Measurements from ENCODE around the gene ACTR3C. TPM values are rescaled to one million over a fixed set of nuclear protein-coding genes. Genes with fewer than 3 reads are reported as not detected.
"Not testable (repeated sequence)": the region's sequence is repeated elsewhere in the genome, so short reads cannot be mapped to it uniquely, and the experiment has no call there.

The ACTR3C gene
- polyA plus RNA-seq, 3 donors = 2.0 to 8.4 (median 3.5) TPM

DNA sequence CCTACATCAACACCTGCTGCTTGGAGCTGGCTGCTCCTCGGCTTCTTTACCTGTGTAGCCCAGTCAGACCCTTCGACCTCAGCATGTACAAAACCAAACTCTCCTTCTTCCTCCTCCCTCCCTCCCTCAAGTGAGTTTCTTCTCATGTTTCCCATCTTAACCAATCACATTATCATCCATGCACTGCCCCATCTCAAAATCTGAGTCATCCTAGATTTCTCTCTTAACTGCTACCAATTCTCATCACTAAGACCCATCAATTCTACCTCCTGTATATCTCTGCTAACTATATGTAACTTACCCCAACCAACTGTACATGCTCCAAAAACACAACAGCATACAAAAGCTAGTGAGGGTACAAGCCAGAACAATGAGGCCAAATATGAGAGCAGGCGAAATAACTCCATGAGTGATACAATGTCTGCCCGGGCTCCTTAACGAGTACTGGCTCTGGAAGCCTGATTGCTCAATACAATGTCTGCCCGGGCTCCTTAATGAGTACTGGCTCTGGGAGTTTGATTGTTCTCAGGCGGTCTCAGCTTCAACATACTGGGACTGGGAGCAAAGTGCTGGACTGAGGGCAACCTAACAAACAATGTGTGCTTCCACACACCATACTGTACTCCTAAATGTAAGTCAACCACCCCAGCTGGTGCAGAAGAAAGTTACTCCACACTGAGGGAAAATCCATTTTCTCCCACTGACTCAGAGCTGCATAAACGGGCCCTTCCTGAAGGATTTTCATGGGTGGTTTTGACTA lies 18.7 kb downstream of the ACTR3C start:
- not testable (repeated sequence) for H3K27ac ChIP-seq (ENCODE audit: low read depth, low read length)
- WGBS, 3 donors = 63 to 74% (median 70%) methylated on average over 7 to 8 of the region's 8 CpGs

- WGBS, 3 donors = 57 to 63% (median 61%) methylated on average over 1 of the region's 1 CpG
- H3K27ac ChIP-seq (ENCODE audit: low read depth, low read length) = not testable (repeated sequence)
These were observed 20.4 kb downstream of the ACTR3C start for GRCh38 chr7:150302908-150303310.

- H3K27ac ChIP-seq (ENCODE audit: low read depth, low read length) = not testable (repeated sequence)
These were observed 25.4 kb downstream of the ACTR3C start for GRCh38 chr7:150297978-150298377.

DNA sequence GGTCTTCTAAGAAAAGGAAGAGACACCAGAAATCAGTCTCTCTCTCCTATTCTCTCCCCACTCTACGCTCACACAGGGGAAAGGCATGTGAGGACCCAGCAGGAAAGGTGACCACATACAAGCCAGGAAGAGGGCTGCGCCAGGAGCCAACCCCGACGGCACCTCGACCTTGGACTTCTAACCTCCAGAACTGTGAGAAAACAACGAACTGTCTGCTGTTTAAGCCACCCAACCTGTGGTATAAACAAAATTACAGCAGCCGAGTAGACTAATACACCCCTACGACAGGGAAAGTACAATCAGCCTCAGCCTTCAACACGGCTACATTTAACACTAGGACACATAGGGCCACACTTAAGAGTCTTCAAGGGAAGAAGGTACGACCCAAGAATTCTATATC lies 26.5 kb downstream of the ACTR3C start:
- 47 to 85% (median 80%) methylated on average over 8 to 9 of the region's 10 CpGs for WGBS, 3 donors
- H3K27ac ChIP-seq (ENCODE audit: low read depth, low read length) = not testable (repeated sequence)

DNA sequence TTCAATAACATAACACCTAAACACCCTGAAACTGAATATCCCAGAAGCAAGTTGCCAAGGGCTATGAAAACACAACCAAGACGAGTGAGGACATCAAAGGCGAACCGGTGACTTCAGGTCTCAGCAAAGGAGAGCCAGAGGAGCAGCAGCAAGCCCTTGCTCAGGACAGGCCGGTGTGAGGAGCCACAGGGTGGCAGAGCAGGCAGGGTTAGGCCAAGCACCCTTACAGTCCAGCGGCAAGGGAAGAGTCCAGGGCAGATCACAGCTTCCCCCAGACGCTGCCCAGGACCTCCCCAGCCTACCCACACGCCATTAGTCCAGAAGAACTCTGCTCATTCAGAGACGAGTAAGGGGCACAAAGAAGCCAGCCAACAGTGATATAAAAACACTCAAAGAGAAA lies 27.7 kb downstream of the ACTR3C start:
- WGBS, 3 donors = 38 to 85% (median 70%) methylated on average over 1 to 3 of the region's 8 CpGs
- not testable (repeated sequence) for H3K27ac ChIP-seq (ENCODE audit: low read depth, low read length)

DNA sequence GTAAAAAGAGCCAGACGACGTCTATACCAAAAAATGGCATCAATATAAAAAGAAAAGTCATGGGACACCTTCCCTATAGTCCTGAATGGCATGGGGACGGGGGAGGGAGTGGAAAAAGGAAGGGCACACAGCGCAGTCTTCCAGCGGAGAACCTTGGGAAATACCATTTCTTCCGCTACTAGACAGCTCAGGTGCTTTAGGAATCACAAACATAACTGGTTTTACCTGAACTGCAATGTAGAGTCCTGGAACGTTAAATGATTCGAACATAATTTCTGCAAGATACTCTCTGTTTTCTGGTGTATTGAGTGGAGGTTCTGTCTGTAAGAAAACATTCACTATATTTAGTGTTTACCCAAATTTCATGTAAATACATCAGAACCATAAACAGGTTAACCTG lies 28.3 kb downstream of the ACTR3C start:
- WGBS, 3 donors = 50 to 95% (median 92%) methylated on average over 8 of the region's 8 CpGs
- not testable (repeated sequence) for H3K27ac ChIP-seq (ENCODE audit: low read depth, low read length)

- H3K27ac ChIP-seq (ENCODE audit: low read depth, low read length) = not testable (repeated sequence)
- WGBS, 3 donors = 60 to 70% (median 65%) methylated on average over 6 of the region's 6 CpGs
These were observed 33.0 kb downstream of the ACTR3C start for GRCh38 chr7:150290317-150290716.

DNA sequence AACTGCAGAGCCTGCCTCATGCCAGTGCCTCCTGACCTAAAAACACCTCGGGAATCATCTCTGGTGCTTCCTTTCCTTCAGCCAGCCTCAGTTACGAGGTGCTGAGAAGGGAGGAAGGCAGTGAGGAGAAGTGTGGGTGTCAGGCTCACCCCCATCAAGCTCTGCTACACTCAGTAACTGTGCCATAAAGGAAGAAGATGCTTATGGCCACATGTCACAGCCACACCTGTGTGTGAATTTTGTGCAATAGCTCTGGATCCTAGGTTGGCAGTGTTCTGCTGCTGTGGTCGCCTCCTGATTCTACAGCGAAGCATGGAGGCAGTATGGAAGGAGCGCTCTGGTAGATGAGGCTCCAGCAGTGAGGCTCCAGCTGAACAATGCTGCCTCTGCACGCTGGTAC lies 34.5 kb downstream of the ACTR3C start:
- 89 to 95% (median 91%) methylated on average over 4 to 5 of the region's 6 CpGs for WGBS, 3 donors
- H3K27ac ChIP-seq (ENCODE audit: low read depth, low read length) = not testable (repeated sequence)

- H3K27ac ChIP-seq (ENCODE audit: low read depth, low read length) = not testable (repeated sequence)
- WGBS, 3 donors = 66 to 89% (median 75%) methylated on average over 7 of the region's 7 CpGs
These were observed 35.5 kb downstream of the ACTR3C start for GRCh38 chr7:150287815-150288214.

GRCh38 chr7:150285849-150286754 lies 37.2 kb downstream of the ACTR3C start:
- not testable (repeated sequence) for H3K27ac ChIP-seq (ENCODE audit: low read depth, low read length)
- 16 to 43% (median 36%) methylated on average over 15 to 16 of the region's 16 CpGs for WGBS, 3 donors

- not testable (repeated sequence) for H3K27ac ChIP-seq (ENCODE audit: low read depth, low read length)
- WGBS, 3 donors = 74 to 79% (median 76%) methylated on average over 2 to 4 of the region's 6 CpGs
These were observed 39.7 kb downstream of the ACTR3C start for GRCh38 chr7:150283608-150284007.

GRCh38 chr7:150283111-150283510 lies 40.2 kb downstream of the ACTR3C start:
- 51 to 91% (median 59%) methylated on average over 2 of the region's 3 CpGs for WGBS, 3 donors
- H3K27ac ChIP-seq (ENCODE audit: low read depth, low read length) = not testable (repeated sequence)

GRCh38 chr7:150281681-150282403 lies 41.5 kb downstream of the ACTR3C start:
- not testable (repeated sequence) for H3K27ac ChIP-seq (ENCODE audit: low read depth, low read length)
- 71 to 93% (median 91%) methylated on average over 10 to 15 of the region's 25 CpGs for WGBS, 3 donors

GRCh38 chr7:150278383-150278782 lies 45.0 kb downstream of the ACTR3C start:
- H3K27ac ChIP-seq (ENCODE audit: low read depth, low read length) = not testable (repeated sequence)
- WGBS, 3 donors = 90 to 92% (median 91%) methylated on average over 11 of the region's 11 CpGs

DNA sequence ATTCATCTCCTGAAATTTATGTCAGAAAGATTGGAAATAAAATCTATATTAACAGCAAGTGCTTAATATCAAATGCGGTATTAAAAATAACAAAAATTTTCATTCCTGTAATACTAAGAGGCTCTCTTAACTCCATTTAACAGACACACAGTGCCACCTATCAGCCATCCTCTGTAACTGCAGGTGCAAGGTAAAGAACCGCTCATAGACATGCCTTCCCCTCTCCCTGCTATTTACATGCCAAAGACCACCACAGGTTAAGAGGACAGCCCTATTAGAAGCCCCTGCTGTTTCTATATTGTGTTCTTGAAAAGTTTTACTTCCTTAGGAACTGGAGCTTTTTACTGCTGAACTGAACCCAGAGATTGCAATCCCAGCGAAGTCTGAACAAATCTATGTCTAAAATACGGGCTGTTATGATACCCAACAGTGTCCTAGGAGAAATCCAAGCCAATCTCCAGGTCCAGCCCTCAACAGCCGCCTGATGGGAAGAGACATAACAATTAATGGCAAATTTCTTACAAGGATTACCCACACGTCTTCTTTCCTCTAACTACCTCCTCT lies 47.1 kb downstream of the ACTR3C start:
- H3K27ac ChIP-seq (ENCODE audit: low read depth, low read length) = not testable (repeated sequence)
- WGBS, 3 donors = 49 to 61% (median 58%) methylated on average over 6 of the region's 6 CpGs

- not testable (repeated sequence) for H3K27ac ChIP-seq (ENCODE audit: low read depth, low read length)
- WGBS, 3 donors = 76 to 83% (median 80%) methylated on average over 5 to 6 of the region's 7 CpGs
These were observed 51.4 kb downstream of the ACTR3C start for GRCh38 chr7:150271898-150272297.

DNA sequence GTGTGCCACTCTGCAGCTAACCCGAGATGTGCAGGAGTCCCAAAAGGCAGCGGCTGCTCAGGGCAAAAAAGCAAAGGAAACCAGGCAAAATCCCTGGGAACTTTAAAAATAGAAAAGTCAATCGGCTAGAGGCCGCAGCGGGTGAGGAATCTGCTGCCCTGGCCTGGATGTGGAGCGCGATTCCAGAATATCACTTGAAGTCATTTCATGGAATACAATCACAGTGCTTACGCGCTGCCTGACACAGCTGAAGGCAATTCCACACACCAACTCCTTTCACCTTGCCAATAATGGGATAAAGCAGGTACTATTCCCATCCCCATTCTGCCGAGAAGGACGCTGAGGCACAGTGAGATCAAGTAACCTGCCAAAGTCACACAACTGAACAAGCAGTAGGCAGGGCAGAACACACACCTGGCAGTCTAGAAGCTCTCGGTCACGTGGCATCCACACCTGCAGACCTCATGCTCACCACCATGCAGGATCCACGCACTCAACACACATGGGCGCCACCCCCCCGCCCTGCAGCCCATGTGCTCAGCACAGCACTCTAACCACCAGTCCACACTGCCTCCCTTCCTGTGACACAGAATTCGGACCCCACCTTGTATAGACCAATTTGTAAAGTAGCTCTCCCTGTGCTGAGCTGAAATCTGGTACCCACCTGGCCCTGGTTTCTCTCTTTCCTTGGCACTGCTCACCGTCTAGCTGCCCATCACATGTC lies 53.1 kb downstream of the ACTR3C start:
- H3K27ac ChIP-seq (ENCODE audit: low read depth, low read length) = not testable (repeated sequence)
- 88 to 94% (median 91%) methylated on average over 8 to 10 of the region's 18 CpGs for WGBS, 3 donors

DNA sequence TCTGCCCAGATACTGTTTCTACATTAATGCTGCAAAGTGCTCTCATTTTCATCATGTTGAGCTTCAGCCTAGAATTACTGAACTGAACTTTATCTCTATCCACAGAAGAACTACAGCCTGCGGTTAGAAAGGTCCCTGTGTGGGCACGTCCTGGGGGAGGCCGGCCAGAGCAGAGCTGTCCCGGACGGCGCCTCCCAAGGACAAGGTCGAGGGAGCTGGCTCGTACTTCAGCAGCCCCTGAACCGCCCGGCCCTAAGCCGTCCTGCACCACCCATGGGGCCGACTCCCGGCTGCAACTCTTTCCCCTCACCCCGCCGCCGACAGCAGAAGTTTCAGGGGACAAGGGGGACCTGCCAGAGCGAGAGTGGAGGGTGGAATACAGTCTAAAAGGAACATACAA lies 54.5 kb downstream of the ACTR3C start:
- WGBS, 3 donors = no CpG with 5 or more reads among the region's 17 CpGs
- not testable (repeated sequence) for H3K27ac ChIP-seq (ENCODE audit: low read depth, low read length)
